Activated B cell treated with CpG ODN at 0.5 μM for 24 hours (primary cell): ENCODE data around the gene ARL6IP5. TPM values are rescaled to one million over a fixed set of nuclear protein-coding genes. Genes with fewer than 3 reads are reported as not detected.

Source experiments
- ATAC-seq: fragments of 200-7000 bp; cut with Tn5 transposase; one replicate; pipeline ENCODE4 v1.10.0; 2021; ENCODE audit warnings: low read depth, mild to moderate bottlenecking, moderate library complexity
- CTCF ChIA-PET: fragments of 350-600 bp; sonication (Branson Sonifier 250); formaldehyde crosslinking; loops from one replicate; lab custom pipeline; 2021; ENCODE audit warnings: antibody characterized with exemption; lab: Charles Lee
- POLR2A ChIA-PET: fragments of 350-600 bp; sonication (Branson Sonifier 250); formaldehyde crosslinking; loops from one replicate; lab custom pipeline; 2021; ENCODE audit warnings: antibody characterized with exemption; lab: Charles Lee
- DNase-seq: peaks from one replicate; pipeline ENCODE4 v3.0.0; 2022
- H3K27ac Mint-ChIP-seq: one replicate; pipeline ENCODE4 v1.8.0; 2020; ENCODE audit warnings: mixed read lengths
- H3K27me3 Mint-ChIP-seq: one replicate; pipeline ENCODE4 v1.8.0; 2021; ENCODE audit warnings: mixed read lengths
- H3K36me3 Mint-ChIP-seq: one replicate; pipeline ENCODE4 v1.8.0; 2021; ENCODE audit warnings: low read depth, mixed read lengths
- H3K4me1 Mint-ChIP-seq: one replicate; pipeline ENCODE4 v1.8.0; 2021; ENCODE audit warnings: mixed read lengths
- H3K4me3 Mint-ChIP-seq: one replicate; pipeline ENCODE4 v1.8.0; 2020; ENCODE audit warnings: mild to moderate bottlenecking, mixed read lengths
- H3K9me3 Mint-ChIP-seq: one replicate; pipeline ENCODE4 v1.8.0; 2020; ENCODE audit warnings: mixed read lengths
- CTCF ChIP-seq: fragments of 200-600 bp; IDR thresholded peaks from one replicate; pipeline ENCODE4 v1.8.0; 2022; ENCODE audit warnings: antibody characterized with exemption, mild to moderate bottlenecking
- intact Hi-C: fragments of 100-400 bp; cut with micrococcal nuclease; formaldehyde crosslinking; loops from one replicate; pipeline ENCODE4 v1.15.1; 2024
- total RNA-seq: library from RNA; stranded (reverse); gene quantifications from 2 replicates; pipeline ENCODE4 v1.2.3, GENCODE V29; 2022

The ARL6IP5 gene
- total RNA-seq, 1 donor from 2014 or later = 77.5 TPM

DNA sequence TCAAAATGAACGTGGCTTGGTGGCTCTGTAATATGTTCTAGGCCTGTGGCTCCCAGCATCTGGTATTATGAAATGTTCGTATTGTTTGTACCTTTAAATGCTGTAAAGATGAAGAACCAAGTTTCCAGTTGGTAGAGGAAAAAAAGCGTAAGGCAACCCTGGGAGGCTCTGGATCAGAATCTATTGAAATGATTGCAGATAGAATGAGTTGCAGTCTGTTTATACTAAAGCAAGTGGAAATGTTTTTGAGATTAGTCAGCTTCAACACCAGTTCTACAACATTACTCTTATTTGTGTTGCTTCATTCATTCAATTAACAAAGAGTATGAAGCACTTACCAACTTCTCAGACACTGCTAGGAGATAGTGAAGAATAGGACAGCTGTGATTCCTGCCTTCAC lies 5.3 kb downstream of the ARL6IP5 start:
- no peak for TF ChIP-seq CTCF
- H3K27me3 Mint-ChIP-seq = no peaks in the 10 kb centered on the region
- DNase-seq = no peak
- peak overlapping the region; percentile 9 for H3K4me3 Mint-ChIP-seq
- H3K36me3 Mint-ChIP-seq = peaks cover 40% of the 10 kb centered on the region
- no peak for ATAC-seq
- H3K9me3 Mint-ChIP-seq = no peaks in the 10 kb centered on the region
- peak overlapping the region; percentile 86 for H3K27ac Mint-ChIP-seq
- ChIA-PET CTCF (interaction anchor here (1.0 kb wide), 1 partner anchor 31 kb away, joined by 3 read pairs; no protein-coding TSS in a partner anchor), POLR2A (interaction anchor here (0.7 to 7.8 kb wide), 5 partner anchors 7 to 76 kb away, joined by 3 to 101 read pairs (median 4); partner anchors contain the start of genes ARL6IP5, EOGT, TMF1 and UBA3)
- intact Hi-C loops = no loop called here
- H3K4me1 Mint-ChIP-seq = peaks cover 87% of the 10 kb centered on the region

- no peak for TF ChIP-seq CTCF
- H3K4me3 Mint-ChIP-seq = peak overlapping the region; percentile 82
- ChIA-PET CTCF (interaction anchor here (0.8 to 2.0 kb wide), 5 partner anchors 13 to 78 kb away, joined by 3 to 6 read pairs (median 3); partner anchors contain the start of genes EOGT and TMF1), POLR2A (interaction anchor here (0.7 to 7.8 kb wide), 6 partner anchors 9 to 40 kb away, joined by 3 to 101 read pairs (median 12); partner anchors contain the start of genes ARL6IP5, TMF1 and UBA3)
- no peak for DNase-seq
- no peaks in the 10 kb centered on the region for H3K9me3 Mint-ChIP-seq
- H3K27ac Mint-ChIP-seq = peak overlapping the region; percentile 97
- peak; percentile 16 for ATAC-seq
- H3K27me3 Mint-ChIP-seq = no peaks in the 10 kb centered on the region
- peaks cover 36% of the 10 kb centered on the region for H3K36me3 Mint-ChIP-seq
- intact Hi-C loops = loop anchor here (1.0 kb wide), 1 partner anchor 7 kb away; the partner anchor contains the start of gene ARL6IP5
- peaks cover 90% of the 10 kb centered on the region for H3K4me1 Mint-ChIP-seq
Measured at GRCh38 chr3:69091389-69092029, 6.8 kb downstream of the ARL6IP5 start.

- DNase-seq (no peak), ATAC-seq (peak; percentile 80)
- TF ChIP-seq CTCF = no peak
- POLR2A ChIA-PET = interaction anchor here (0.7 to 7.8 kb wide), 6 partner anchors 10 to 1389 kb away, joined by 3 to 101 read pairs (median 12); partner anchors contain the start of genes ARL6IP5, TMF1 and UBA3
- CTCF ChIA-PET = interaction anchor here (0.8 to 2.0 kb wide), 5 partner anchors 13 to 79 kb away, joined by 3 to 6 read pairs (median 3); partner anchors contain the start of genes EOGT and TMF1
- Mint-ChIP-seq H3K4me1 (peaks cover 95% of the 10 kb centered on the region), H3K27ac (peak overlapping the region; percentile 97), H3K36me3 (peaks cover 39% of the 10 kb centered on the region), H3K9me3 (no peaks in the 10 kb centered on the region), H3K27me3 (no peaks in the 10 kb centered on the region), H3K4me3 (peak overlapping the region; percentile 82)
- intact Hi-C loops = loop anchor here (1.0 kb wide), 1 partner anchor 8 kb away; the partner anchor contains the start of gene ARL6IP5
Measured at GRCh38 chr3:69092030-69092516, 7.3 kb downstream of the ARL6IP5 start.

DNA sequence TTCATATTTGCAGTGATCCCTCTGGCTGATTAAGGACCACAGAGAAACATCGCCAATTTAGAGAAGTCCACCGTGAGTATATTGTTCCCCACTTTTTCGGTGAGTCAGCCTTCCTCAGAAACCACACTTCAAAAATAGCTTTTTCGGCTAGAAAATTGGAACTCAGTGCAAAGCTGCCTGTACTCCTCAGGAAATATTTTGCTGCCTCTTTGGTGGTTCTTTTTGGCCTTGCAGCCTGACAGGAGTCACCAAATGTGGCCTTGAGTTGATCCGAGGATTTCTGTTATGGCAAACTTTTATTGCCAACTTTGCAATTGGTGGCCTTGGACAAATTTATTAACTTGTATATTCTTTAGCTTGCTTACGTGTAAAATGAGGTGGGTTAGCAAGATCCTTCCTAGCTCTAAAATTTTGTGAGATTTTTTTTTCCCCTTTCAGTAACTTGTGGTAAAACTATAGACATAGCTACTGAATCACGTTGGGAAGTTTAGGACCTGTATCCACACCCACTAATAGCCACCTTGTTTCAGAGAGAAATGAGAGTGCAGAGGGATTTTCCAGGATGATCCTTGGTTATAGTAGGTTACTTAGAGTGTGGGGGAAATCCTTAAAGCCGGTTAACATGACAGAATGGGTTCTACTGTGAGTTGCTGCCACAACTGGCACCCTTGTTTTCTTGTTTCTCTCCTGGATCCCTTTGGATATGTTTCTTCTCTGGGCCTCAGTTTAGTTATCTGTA lies 9.9 kb downstream of the ARL6IP5 start:
- POLR2A ChIA-PET = interaction anchor here (0.6 to 7.8 kb wide), 3 partner anchors 12 to 43 kb away, joined by 3 to 101 read pairs (median 18); partner anchors contain the start of genes ARL6IP5, TMF1 and UBA3

More for the DNA sequence above, 9.9 kb downstream of the ARL6IP5 start:
- intact Hi-C loops = loop anchor here (2.0 kb wide), 1 partner anchor 14 kb away; the partner anchor contains the start of gene UBA3
- H3K36me3 Mint-ChIP-seq = peaks cover 44% of the 10 kb centered on the region
- H3K9me3 Mint-ChIP-seq = no peaks in the 10 kb centered on the region
- no peak for ATAC-seq
- H3K27me3 Mint-ChIP-seq = no peaks in the 10 kb centered on the region
- peak overlapping the region; percentile 97 for H3K27ac Mint-ChIP-seq
- DNase-seq = no peak
- H3K4me3 Mint-ChIP-seq = peak overlapping the region; percentile 64
- no peak for TF ChIP-seq CTCF
- peaks cover 82% of the 10 kb centered on the region for H3K4me1 Mint-ChIP-seq
- CTCF ChIA-PET = interaction anchor here (1.0 to 2.3 kb wide), 3 partner anchors 24 to 27 kb away, joined by 4 to 10 read pairs (median 6); no protein-coding TSS in a partner anchor
